GM06990 (cell line): ENCODE measurements around the gene SIRPA.

Experiments used
- DNase-seq: peaks from one replicate; pipeline ENCODE4 v3.0.0-alpha.2; 2011; ENCODE audit not compliant: insufficient read length; ENCODE audit errors: extremely low read depth
- H3K27me3 ChIP-seq: replicated peaks from 2 replicates; pipeline ENCODE4 v1.6.0; 2011; ENCODE audit warnings: low read length; ENCODE audit not compliant: control insufficient read depth, insufficient read depth
- H3K36me3 ChIP-seq: 2 replicates; pipeline ENCODE4 v1.5.1; 2011; ENCODE audit warnings: low read length; ENCODE audit not compliant: control insufficient read depth, insufficient read depth
- H3K4me3 ChIP-seq: replicated peaks from 2 replicates; pipeline ENCODE4 v1.5.1; 2011; ENCODE audit warnings: low read depth, mild to moderate bottlenecking, control low read depth, low read length
- TF ChIP-seq, protein P1 (sequence below): IDR thresholded peaks from 2 replicates; pipeline ENCODE4 v1.5.1; 2011; ENCODE audit warnings: low read length, control low read depth, mild to moderate bottlenecking, inconsistent platforms; ENCODE audit not compliant: insufficient read depth, poor library complexity, severe bottlenecking

The SIRPA gene

DNA sequence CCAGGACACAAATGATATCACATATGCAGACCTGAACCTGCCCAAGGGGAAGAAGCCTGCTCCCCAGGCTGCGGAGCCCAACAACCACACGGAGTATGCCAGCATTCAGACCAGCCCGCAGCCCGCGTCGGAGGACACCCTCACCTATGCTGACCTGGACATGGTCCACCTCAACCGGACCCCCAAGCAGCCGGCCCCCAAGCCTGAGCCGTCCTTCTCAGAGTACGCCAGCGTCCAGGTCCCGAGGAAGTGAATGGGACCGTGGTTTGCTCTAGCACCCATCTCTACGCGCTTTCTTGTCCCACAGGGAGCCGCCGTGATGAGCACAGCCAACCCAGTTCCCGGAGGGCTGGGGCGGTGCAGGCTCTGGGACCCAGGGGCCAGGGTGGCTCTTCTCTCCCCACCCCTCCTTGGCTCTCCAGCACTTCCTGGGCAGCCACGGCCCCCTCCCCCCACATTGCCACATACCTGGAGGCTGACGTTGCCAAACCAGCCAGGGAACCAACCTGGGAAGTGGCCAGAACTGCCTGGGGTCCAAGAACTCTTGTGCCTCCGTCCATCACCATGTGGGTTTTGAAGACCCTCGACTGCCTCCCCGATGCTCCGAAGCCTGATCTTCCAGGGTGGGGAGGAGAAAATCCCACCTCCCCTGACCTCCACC lies 42.2 kb downstream of the SIRPA start:
- H3K4me3 ChIP-seq, result no peak overlapping the region
- H3K36me3 ChIP-seq, result no peaks in the 10 kb centered on the region
- TF ChIP-seq, protein P1, sequence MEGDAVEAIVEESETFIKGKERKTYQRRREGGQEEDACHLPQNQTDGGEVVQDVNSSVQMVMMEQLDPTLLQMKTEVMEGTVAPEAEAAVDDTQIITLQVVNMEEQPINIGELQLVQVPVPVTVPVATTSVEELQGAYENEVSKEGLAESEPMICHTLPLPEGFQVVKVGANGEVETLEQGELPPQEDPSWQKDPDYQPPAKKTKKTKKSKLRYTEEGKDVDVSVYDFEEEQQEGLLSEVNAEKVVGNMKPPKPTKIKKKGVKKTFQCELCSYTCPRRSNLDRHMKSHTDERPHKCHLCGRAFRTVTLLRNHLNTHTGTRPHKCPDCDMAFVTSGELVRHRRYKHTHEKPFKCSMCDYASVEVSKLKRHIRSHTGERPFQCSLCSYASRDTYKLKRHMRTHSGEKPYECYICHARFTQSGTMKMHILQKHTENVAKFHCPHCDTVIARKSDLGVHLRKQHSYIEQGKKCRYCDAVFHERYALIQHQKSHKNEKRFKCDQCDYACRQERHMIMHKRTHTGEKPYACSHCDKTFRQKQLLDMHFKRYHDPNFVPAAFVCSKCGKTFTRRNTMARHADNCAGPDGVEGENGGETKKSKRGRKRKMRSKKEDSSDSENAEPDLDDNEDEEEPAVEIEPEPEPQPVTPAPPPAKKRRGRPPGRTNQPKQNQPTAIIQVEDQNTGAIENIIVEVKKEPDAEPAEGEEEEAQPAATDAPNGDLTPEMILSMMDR, result no peak
- no peak for DNase-seq
- H3K27me3 ChIP-seq, result no peaks in the 10 kb centered on the region; the same call in none of the 2 replicates

DNA sequence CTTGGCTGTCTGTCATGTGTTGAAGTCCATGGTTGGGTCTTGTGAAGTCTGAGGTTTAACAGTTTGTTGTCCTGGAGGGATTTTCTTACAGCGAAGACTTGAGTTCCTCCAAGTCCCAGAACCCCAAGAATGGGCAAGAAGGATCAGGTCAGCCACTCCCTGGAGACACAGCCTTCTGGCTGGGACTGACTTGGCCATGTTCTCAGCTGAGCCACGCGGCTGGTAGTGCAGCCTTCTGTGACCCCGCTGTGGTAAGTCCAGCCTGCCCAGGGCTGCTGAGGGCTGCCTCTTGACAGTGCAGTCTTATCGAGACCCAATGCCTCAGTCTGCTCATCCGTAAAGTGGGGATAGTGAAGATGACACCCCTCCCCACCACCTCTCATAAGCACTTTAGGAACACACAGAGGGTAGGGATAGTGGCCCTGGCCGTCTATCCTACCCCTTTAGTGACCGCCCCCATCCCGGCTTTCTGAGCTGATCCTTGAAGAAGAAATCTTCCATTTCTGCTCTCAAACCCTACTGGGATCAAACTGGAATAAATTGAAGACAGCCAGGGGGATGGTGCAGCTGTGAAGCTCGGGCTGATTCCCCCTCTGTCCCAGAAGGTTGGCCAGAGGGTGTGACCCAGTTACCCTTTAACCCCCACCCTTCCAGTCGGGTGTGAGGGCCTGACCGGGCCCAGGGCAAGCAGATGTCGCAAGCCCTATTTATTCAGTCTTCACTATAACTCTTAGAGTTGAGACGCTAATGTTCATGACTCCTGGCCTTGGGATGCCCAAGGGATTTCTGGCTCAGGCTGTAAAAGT lies 43.5 kb downstream of the SIRPA start:
- Histone ChIP-seq H3K36me3 (no peaks in the 10 kb centered on the region), H3K27me3 (no peaks in the 10 kb centered on the region; the same call in none of the 2 replicates), H3K4me3 (no peak overlapping the region)
- TF ChIP-seq, protein P1, result no peak
- no peak for DNase-seq

DNA sequence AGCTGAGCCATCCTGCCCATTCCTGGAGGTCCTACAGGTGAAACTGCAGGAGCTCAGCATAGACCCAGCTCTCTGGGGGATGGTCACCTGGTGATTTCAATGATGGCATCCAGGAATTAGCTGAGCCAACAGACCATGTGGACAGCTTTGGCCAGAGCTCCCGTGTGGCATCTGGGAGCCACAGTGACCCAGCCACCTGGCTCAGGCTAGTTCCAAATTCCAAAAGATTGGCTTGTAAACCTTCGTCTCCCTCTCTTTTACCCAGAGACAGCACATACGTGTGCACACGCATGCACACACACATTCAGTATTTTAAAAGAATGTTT lies 44.0 kb downstream of the SIRPA start:
- no peak for DNase-seq
- no peaks in the 10 kb centered on the region for H3K36me3 ChIP-seq
- no peaks in the 10 kb centered on the region; the same call in none of the 2 replicates for H3K27me3 ChIP-seq
- H3K4me3 ChIP-seq, result no peak overlapping the region
- TF ChIP-seq, protein P1, result no peak

DNA sequence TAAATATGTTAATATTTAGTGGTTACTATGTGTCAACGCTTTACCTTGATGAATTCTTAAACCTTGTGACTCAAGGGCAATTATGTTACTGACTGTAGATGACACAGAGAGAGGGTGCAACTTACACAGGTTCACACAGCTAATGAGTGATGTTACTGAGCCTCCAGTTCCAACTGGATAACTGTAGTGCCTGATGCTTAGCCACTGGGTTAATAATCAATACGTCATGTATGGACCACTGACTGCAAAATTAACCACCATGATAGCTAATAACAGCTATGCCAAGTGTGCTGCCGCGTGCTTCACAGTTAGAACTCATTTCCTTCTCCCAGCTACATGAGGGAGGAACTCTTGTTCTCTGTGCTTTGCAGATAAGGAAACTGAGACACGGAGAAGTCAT lies 45.4 kb downstream of the SIRPA start:
- TF ChIP-seq, protein P1, result no peak
- no peak for DNase-seq
- no peaks in the 10 kb centered on the region for H3K36me3 ChIP-seq
- no peak overlapping the region for H3K4me3 ChIP-seq
- no peaks in the 10 kb centered on the region; the same call in none of the 2 replicates for H3K27me3 ChIP-seq

DNA sequence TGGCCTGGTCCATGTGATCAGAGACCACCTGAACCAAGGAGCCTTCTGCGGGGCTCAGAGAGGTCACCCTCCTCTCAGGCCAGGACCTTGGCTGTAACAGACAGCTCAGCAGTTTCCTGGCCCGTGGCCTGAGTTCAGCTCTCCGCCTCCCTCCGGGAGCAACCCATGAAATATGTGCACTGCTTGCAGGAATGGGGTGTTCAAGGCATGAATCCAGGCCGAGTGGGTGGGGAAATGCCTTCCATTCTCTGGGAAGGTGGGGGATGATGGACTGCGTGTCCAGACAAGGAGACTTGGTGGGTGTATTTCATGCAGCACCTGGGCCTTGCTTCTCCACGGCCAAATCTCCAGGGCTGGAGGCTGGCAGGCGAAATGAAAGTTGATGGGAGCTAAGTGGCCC lies 46.0 kb downstream of the SIRPA start:
- H3K36me3 ChIP-seq, result no peaks in the 10 kb centered on the region
- TF ChIP-seq, protein P1, result no peak
- DNase-seq, result no peak
- no peaks in the 10 kb centered on the region; the same call in none of the 2 replicates for H3K27me3 ChIP-seq
- H3K4me3 ChIP-seq, result no peak overlapping the region

GRCh38 chr20:1942061-1942460 lies 46.9 kb downstream of the SIRPA start:
- Histone ChIP-seq H3K27me3 (no peaks in the 10 kb centered on the region; the same call in none of the 2 replicates), H3K36me3 (no peaks in the 10 kb centered on the region), H3K4me3 (no peak overlapping the region)
- TF ChIP-seq, protein P1, result no peak
- DNase-seq, result no peak
